Left lung (tissue), 10 donors: ENCODE results near the gene DAB1. TPM values are rescaled to one million over a fixed set of nuclear protein-coding genes. Genes with fewer than 3 reads are reported as not detected.

Experiments
- ATAC-seq: fragments of 200-7000 bp; cut with Tn5 transposase; one replicate; pipeline ENCODE4 v1.9.1; 2020; ENCODE audit warnings: moderate library complexity
- DNase-seq, 4 donors: peaks; one replicate each; pipeline ENCODE4 v3.0.0-alpha.2; 2013 to 2020
- H3K27ac ChIP-seq, 2 donors: fragments of 200-600 bp; sonication (generic) in 1 of 2; one replicate each; pipeline versions ENCODE4 v1.5.0 to v1.8.0; 2020 to 2021
- H3K27me3 ChIP-seq, 2 donors: fragments of 200-600 bp; sonication (generic) in 1 of 2; one replicate each; pipeline versions ENCODE4 v1.5.0 to v1.8.0; 2020 to 2021
- H3K36me3 ChIP-seq, 2 donors: fragments of 200-600 bp; sonication (generic) in 1 of 2; one replicate each; pipeline versions ENCODE4 v1.5.0 to v1.8.0; 2020 to 2021
- H3K4me1 ChIP-seq, 2 donors: fragments of 200-600 bp; one replicate each; pipeline ENCODE4 v1.8.0; 2021
- H3K4me3 ChIP-seq, 2 donors: fragments of 200-600 bp; sonication (generic) in 1 of 2; one replicate each; pipeline versions ENCODE4 v1.5.0 to v1.8.0; 2020 to 2021; ENCODE audit warnings: mild to moderate bottlenecking in 1 of 2
- H3K9me3 ChIP-seq, 2 donors: fragments of 200-600 bp; sonication (generic) in 1 of 2; one replicate each; pipeline versions ENCODE4 v1.5.0 to v1.8.0; 2020 to 2021
- intact Hi-C, 2 donors: fragments of 100-400 bp; cut with DNase I; formaldehyde crosslinking; loops; one replicate each; pipeline versions ENCODE4 v1.11.2 to v1.14.2; 2022
- polyA plus RNA-seq, 6 donors: library from polyadenylated mRNA; unstranded; fragments of 120-200 nt; gene quantifications; one replicate each; pipeline ENCODE4 v1.2.1, GENCODE V29; 2013; ENCODE audit not compliant: insufficient read length in 6 of 6
- total RNA-seq, 2 donors: library from RNA; stranded (reverse); fragmentation: NEBNext Ultra II Directional; extraction: Animal tissue kit (Norgen Biotek cat#: 25700); gene quantifications; one replicate each; pipeline ENCODE4 v1.2.1, GENCODE V29; 2021
- TF ChIP-seq, protein P1 (sequence below), 2 donors: fragments of 200-600 bp; sonication (generic) in 1 of 2; IDR thresholded peaks; one replicate each; pipeline versions ENCODE4 v1.5.0 to v1.8.0; 2021; ENCODE audit warnings: antibody characterized with exemption in 2 of 2
- donor health status: DM: no; HTN: yes; CAD: no.
- donor health status: DM: no; HTN: no; CAD: no.

DAB1 gene
- total and polyA plus RNA-seq, 8 donors, result 0.17 to 1.7 (median 1.1) TPM

DNA sequence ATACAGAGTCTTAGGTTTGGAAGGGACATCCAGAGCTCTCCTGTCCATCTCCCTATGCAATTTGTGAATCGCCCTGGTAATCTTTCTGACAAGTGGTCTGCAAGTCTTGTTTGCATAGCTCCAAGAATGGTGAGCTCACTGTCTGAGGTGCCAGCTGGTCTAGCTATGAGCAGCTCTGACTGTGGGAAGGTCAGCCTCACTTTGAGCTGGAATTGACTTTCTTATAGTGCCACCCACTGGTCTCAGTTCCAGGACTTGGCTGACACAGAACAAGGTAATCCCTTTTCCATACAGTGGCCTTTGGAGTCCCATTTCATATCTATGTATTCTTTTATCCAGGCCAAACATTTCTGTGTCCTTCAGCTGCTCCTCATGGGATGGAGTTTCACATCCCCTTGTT, 362.5 kb downstream of the DAB1 start:
- TF ChIP-seq, protein P1, sequence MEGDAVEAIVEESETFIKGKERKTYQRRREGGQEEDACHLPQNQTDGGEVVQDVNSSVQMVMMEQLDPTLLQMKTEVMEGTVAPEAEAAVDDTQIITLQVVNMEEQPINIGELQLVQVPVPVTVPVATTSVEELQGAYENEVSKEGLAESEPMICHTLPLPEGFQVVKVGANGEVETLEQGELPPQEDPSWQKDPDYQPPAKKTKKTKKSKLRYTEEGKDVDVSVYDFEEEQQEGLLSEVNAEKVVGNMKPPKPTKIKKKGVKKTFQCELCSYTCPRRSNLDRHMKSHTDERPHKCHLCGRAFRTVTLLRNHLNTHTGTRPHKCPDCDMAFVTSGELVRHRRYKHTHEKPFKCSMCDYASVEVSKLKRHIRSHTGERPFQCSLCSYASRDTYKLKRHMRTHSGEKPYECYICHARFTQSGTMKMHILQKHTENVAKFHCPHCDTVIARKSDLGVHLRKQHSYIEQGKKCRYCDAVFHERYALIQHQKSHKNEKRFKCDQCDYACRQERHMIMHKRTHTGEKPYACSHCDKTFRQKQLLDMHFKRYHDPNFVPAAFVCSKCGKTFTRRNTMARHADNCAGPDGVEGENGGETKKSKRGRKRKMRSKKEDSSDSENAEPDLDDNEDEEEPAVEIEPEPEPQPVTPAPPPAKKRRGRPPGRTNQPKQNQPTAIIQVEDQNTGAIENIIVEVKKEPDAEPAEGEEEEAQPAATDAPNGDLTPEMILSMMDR (IDR thresholded peaks at IDR 0.05), result no peak
- Histone ChIP-seq H3K9me3 (no peaks in the 10 kb centered on the region), H3K27ac (no peak overlapping the region), H3K27me3 (no peaks in the 10 kb centered on the region), H3K4me3 (no peak overlapping the region), H3K4me1 (no peaks in the 10 kb centered on the region), H3K36me3 (no peaks in the 10 kb centered on the region)
- DNase-seq, result no peak
- ATAC-seq, result peak; percentile 32
- intact Hi-C loops, result no loop called here

DNA sequence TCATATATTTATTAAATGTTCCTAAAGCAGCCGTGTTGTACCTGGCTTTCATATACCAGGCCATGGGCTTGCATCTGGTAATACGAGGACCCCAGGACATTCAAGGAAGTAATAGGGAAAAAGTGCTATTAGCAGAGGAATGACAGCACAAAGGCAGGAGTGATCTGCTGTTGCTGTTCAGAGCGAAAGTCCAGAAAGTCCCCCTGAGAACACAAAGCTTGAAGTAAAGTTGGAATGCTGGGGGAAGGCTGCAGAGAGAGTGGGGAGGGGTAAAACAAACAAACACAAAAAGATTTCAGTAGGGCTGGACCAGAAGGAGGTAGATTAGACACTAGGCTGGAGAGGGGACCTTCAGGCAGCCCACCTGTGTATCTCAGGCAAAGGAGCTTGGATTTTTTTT, 363.4 kb downstream of the DAB1 start:
- no peaks in the 10 kb centered on the region for H3K9me3 ChIP-seq
- ATAC-seq, result no peak
- no peak overlapping the region for H3K4me3 ChIP-seq
- no peak overlapping the region for H3K27ac ChIP-seq
- intact Hi-C loops, result no loop called here
- TF ChIP-seq, protein P1 (IDR thresholded peaks at IDR 0.05), result no peak
- DNase-seq, result no peak
- no peaks in the 10 kb centered on the region for H3K36me3 ChIP-seq
- no peaks in the 10 kb centered on the region for H3K4me1 ChIP-seq
- H3K27me3 ChIP-seq, result no peaks in the 10 kb centered on the region

DNA sequence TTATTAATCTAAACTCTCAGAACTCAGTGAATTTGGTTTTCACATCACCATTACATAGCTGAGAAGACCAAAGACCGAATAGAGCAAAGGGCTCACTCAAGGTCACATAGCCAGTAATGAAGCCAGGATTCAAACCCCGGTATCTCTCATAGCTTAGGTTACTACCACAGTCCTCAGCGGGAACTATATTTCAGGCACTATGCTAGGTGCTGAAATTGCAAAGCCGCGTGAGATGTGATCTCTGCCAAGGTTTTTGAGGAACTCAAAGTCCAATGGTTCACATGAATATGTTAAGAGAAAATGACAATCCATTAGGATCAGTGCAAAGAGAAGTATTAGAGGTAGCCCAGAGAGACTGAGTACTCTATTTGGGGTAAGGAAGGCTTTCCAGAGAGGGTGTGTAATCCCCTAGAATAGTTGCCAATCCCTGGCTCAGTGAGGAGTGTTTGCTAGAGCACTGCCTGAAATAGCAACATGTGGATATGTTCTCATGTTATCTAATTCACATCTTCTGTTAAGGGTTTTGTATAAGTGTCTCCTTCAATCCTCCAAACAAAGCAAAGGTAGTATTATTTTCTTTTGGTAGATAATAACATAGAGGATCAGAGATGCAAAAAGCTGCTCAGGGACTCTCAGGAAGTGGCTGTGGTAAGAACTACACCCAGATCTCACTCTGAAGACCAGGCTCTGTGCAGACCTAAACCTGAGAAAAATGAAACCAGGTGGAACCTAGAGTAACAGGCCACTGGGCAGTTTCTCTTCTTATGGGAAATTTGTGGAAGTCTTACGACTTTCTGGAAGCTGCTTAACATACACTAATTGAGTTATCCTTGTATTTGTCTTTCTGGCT, 365.0 kb downstream of the DAB1 start:
- ATAC-seq (no peak), DNase-seq (no peak)
- H3K4me3 ChIP-seq, result no peak overlapping the region
- H3K4me1 ChIP-seq, result no peaks in the 10 kb centered on the region
- H3K36me3 ChIP-seq, result no peaks in the 10 kb centered on the region
- H3K27ac ChIP-seq, result no peak overlapping the region
- intact Hi-C loops, result no loop called here
- no peaks in the 10 kb centered on the region for H3K27me3 ChIP-seq
- H3K9me3 ChIP-seq, result no peaks in the 10 kb centered on the region
- TF ChIP-seq, protein P1 (IDR thresholded peaks at IDR 0.05), result no peak

DNA sequence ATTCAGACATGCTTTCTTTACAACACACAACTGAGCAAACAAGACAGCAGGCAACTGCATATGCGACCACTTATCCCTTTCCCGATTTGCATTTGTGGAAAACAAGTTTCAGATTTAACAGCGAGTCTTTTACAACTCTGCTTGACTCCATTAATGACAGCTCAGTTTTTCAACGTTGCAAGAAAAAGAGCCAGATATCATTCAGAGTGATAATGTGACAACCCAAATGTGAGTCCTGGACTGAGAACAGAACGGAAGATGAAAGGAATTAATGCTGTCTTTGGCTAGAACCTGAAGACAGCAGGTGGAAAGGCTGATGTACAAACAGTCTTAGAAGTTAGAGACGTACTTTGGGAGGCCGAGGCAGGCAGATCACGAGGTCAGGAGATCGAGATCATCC, 375.0 kb downstream of the DAB1 start:
- intact Hi-C loops, result no loop called here
- ATAC-seq, result no peak
- Histone ChIP-seq H3K27me3 (no peaks in the 10 kb centered on the region), H3K36me3 (no peaks in the 10 kb centered on the region), H3K27ac (no peak overlapping the region), H3K4me3 (no peak overlapping the region), H3K4me1 (no peaks in the 10 kb centered on the region), H3K9me3 (no peaks in the 10 kb centered on the region)
- DNase-seq, result no peak
- TF ChIP-seq, protein P1 (IDR thresholded peaks at IDR 0.05), result no peak

DNA sequence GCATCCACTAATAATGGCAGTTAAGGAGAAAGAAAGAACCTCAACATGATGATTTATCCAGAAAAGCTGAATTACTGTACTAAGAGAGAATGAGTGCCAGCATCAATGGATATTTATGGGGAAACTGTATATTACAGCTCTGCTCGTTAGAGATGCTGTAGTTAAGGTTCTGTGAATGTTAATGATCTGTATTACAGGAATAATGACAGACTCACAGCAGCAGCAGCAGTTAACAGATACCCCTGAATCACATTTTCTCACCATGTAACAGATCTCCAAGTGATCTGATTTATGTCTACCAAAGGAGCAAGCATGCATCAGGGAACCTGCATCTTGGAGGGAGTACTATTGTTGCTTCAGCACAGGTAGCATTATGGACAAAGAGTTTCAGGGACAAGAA, 377.4 kb downstream of the DAB1 start:
- TF ChIP-seq, protein P1 (IDR thresholded peaks at IDR 0.05), result no peak
- no peak for ATAC-seq
- H3K9me3 ChIP-seq, result no peaks in the 10 kb centered on the region

More for the DNA sequence above, 377.4 kb downstream of the DAB1 start:
- Histone ChIP-seq H3K36me3 (no peaks in the 10 kb centered on the region), H3K4me1 (no peaks in the 10 kb centered on the region), H3K27ac (no peak overlapping the region), H3K27me3 (no peaks in the 10 kb centered on the region), H3K4me3 (no peak overlapping the region)
- no peak for DNase-seq
- intact Hi-C loops, result no loop called here
